SH-SY5Y (cell line): ENCODE results near the gene MCTP2.

Experiments
- GATA2 ChIP-seq: IDR thresholded peaks from 2 replicates; pipeline ENCODE4 v1.6.1; 2011; ENCODE audit warnings: mild to moderate bottlenecking, low read depth, low read length
- GATA3 ChIP-seq: IDR thresholded peaks from 2 replicates; pipeline ENCODE4 v1.6.1; 2011; ENCODE audit warnings: low read depth, mild to moderate bottlenecking, low read length, moderate library complexity

The MCTP2 gene

DNA sequence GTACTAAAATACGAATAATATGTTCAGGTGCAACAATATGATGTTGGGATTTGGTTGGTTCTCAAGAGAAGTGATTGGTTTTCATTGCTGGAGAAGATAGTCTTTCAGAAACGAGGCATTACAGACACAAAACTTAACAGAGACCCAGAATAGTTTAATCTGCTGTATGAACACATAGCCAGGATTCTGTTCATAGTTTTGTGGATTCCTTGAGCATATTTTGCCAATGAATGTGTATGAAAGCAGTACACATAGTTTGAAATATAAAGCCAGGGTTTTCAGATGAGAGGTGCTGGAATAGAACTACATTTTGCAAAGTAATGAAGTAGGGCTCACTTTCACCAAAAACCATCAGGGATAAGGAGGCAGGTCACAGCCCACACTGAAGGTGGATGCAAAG is 5.7 kb upstream of the MCTP2 start:
- TF ChIP-seq GATA3: no peak
- no peak for TF ChIP-seq GATA2

DNA sequence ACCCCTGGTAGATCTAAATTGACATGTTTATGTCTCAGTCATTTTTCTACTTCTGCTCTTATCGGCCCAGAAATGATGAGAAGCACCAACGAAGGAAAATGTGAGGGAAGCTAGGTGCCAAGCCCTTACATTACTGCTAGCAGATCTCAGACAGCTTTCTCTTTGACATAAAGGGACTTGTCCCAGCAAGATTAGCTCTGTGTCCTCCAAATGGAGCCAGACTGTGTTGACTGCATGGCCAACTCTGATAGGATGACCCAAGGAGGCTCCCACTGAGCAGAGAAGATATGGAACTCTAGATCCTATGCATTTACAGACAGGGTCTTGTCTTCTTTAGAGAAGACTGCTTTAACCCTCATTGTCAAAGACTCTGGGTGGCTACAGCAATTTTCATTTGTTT is 2.8 kb upstream of the MCTP2 start:
- TF ChIP-seq GATA3 (no peak), GATA2 (no peak)

DNA sequence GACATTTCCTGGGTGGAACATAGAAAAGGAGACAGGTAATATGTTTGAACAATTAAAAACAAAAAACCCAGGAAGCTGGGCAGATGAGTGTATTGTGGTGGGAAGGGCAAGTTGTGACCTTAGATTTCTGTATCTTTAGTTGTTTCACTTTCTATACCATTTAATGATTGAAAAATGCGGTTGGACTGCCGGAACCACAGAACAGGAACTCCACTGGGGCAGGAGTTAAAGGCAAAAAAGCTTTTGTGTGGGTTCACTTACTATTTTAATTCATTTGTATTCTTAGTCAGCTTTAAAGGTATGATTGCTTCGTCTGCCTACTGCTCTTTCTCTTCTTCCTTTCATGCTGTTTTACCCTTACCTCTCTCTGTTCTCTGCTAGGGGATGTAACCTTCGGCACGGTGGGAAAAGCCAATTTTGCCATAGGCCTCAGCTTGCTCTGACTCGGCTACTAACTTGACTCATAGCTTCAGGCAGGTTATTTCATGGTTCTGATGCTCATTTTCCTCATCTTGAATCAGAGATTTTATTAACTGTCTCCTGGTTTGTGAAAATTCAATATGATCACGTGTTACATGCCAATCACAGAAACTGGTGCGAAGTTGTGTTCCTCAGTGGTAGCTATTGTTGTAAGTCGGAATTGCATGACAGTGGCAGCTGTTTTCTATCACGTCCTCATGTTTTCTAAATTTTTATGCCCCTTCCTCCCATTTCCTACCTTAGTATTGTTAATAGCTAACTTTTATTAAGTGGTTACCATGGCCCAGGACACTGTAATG is 1.6 kb upstream of the MCTP2 start:
- TF ChIP-seq GATA2 (no peak), GATA3 (no peak)

DNA sequence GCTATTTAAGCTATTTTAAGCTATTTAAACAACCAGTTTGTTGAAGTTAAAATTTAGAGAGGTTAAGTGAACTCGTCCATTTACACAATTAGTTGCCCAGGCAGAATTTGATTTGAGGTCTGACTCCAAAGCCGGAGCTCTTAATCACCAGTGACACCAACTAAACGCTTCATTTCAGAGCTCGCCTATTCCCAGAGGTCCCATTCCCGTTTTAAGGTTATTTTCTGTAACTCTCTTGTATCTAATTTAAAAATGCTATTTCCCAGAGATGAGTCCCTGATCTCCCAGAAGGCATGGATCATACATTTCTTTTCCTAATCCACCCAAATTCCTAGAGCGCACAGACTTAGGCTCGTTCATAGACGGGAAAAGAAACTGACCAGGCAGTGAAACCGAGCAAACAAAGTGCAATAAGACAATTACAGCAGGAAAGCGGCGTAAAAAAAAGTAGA is 904 bp upstream of the MCTP2 start:
- TF ChIP-seq GATA2 (no peak), GATA3 (no peak)

DNA sequence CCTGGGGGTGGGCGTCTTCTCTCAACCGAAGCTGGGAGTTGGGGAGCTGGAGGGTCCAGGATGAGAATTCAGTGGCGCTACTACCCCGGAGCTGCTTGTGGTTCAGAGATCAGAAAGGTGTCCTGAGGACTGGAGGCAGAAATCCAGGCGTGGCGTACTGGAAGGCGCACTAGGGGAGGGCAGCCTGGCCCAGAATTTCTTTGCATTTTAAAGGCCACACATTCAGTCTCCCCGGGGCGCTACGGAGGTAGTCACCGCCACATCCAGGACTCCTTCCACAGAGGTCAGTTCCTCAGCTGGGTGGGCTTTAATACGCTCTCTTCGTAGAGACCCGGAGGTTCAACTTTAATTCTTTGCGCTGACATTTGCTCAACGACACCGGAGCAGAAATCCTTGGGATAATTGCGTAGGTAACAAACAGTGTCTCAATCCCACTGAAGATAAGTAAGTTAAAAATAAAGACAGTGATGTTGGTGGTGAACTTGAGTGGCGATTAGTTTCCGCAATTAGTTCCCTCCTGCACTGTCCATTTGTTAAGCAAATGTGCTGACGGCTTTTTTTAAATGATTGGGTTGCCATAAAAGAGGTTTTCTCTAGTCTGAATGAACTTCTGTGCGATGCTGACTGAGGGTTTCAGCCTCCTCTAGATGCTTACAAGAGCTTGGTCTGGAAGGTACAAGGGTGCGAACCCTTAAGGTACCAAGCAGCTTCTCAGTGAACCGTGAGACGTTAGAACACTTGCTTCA is 535 bp downstream of the MCTP2 start:
- TF ChIP-seq GATA3: no peak

DNA sequence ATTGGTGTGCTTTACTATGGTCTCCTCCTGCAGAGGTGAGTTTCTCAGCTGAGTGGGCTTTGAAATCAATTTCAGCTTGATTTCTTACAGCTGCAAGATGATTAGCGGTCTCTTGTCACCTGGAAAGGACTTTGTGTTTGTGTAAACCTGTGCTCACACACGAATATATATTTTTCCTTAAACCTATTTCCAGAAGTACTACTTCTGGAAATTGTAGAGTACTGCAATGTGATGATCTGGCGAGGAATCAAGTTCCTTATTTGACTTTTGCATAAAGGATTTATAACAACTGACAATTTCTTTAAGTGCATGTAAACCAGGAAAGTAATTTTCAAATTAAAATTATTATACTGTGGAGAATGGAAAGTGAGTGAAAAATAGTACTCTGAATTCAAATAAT is 2.1 kb downstream of the MCTP2 start:
- no peak for TF ChIP-seq GATA2
- no peak for TF ChIP-seq GATA3

DNA sequence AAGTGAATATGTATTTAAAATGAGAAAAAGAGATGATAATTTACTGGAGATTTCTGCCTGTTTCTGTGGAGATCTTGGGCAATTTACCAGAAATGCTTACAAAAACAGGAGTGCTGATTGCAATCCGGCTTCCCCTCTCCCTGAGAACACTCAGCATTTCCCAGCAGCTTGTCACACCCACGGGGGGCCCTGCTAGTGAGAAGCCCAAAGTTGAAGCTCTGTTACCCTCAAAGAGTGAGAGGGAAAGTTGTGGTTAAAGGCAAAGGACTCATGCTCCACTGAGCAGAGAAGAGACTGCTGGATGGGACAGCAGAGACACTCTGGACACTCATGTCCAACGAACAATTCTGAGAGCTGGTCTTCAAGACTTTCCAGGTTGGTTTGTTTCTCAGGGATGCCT is 2.9 kb downstream of the MCTP2 start:
- no peak for TF ChIP-seq GATA3
- no peak for TF ChIP-seq GATA2

DNA sequence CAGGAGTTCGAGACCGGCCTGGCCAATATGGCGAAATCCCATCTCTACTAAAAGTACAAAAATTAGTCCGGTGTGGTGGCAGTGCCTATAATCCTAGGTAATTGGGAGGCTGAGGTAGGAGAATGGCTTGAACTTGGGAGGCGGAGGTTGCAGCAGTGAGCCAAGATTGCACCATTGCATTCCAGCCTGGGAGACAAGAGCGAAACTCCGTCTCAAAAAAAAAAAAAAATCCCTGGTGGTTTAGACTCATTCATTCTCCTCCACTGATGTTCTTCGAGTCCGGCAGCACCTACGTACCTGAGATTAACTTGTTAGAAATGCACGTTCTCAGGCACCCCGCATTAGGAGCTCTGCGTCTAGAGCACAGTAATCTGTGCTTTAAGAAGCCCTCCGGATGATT is 3.7 kb downstream of the MCTP2 start:
- TF ChIP-seq GATA2: no peak
- no peak for TF ChIP-seq GATA3

DNA sequence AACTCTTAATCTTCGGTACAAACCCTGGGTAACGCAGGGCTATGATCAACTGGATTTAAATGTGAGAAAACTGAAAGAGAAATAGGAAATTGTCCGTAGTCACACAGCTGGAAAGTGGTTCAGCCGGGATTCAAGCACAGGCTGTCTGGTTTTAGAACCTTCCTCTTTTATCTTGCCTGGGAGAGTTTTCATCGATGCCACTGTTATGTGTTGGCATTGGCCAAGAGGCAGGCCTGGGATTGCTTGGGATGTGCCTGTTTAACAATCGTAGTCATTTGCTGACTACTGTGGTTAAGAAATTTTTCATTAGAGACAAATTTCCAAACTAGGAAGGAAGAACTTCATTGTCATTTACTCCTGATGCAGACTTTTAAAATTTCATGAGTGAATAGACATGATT is 4.3 kb downstream of the MCTP2 start:
- TF ChIP-seq GATA3: no peak
- no peak for TF ChIP-seq GATA2

DNA sequence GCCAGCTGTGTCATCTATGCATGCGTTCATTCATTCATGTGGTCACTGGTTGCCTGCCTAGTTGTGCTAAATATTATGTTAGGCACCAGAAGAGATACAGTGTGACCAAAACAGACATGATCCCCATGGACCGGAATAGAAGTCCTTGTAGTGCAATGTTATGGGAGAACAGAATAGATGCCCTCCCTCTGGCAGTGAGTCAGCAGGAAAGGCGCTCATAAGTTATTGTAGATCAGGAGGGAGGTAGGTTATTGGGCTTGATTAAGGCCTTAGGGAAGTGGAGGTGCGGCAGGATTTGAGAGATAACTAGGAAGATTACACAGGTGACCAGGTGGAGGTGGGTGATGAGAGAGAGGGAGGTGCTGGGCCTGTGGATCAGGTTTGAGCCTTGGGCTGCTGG is 5.2 kb downstream of the MCTP2 start:
- TF ChIP-seq GATA2 (no peak), GATA3 (no peak)

DNA sequence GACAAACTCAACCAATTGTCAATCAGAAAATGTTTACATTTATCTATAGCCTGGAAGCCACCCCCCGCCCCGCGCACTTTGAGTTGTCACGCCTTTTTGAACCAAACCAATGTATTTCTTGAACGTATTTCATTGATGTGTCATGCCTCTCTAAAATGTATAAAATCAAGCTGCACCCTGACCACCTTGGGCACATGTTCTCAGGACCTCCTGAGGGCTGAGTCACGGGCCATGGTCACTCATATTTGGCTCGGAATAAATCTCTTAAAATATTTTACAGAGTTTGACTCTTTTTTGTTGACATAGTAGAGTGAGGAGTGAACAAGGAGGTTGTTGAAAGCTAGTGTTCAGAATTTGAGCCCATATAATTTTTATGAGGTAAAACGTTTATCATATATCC is 6.5 kb downstream of the MCTP2 start:
- TF ChIP-seq GATA3: no peak
- TF ChIP-seq GATA2: no peak

DNA sequence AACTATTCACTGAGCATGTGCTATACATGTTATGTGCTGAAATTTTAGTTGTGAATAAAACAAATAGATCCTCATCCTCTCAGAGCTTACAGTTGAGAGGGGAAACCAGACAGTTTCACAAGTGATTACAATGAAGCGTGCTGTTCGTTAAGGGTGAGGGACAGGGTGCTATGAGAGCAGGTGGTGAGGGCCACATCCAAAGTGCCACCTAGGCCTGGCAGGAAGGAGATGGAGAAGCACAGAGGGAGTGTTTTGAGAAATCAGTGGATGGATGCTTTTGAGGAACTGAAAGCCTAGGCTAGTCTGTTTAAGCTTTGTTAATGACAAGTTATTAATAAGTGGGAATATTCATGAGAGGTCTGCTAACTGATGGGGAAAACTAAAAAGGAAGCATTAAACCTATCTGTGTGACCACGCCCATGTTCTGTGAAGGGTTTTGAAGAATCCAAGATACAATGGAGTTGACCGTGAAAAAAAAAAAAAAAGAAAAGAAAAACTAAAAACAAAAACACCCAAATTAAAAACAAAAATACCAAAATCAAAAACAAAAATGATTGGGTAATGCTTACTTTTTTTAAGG is 7.3 kb downstream of the MCTP2 start:
- TF ChIP-seq GATA2 (no peak), GATA3 (no peak)

DNA sequence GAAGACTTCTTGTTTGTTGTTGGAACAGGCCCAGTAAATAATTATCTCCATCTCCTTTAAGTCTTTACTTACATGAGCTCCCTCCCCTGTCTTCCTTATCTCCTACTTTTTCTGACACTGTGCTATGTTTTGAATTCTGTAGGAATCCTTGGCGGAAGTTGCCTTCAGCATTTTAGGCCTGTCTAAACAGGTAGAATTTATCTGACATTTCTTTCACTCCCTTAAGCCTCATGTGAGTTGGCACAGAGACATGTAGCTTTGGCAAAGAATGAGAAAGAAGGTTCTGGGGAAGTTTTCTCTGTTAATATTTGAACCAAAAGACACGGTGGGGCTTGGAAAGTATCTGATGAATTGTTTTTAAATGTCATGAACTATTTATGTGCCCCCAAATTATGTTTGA is 8.1 kb downstream of the MCTP2 start:
- no peak for TF ChIP-seq GATA3

DNA sequence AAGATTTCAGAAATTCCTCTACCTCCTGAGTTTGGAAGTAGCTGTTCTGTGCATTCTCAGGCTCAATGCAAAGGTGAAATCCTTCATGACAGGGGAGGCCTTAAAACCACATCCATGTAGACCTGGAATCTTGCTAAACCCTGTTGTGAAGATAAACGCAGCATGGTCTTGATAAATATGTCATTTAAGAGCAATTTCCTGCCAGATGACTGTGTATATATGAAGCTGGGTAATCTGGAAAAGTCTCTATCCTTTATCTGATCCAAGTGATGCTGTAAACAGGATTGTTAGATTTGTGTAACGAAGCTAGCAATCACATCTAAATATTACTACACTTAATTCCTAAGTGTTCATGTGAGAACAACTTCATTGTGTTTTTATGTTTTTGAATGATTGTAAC is 9.1 kb downstream of the MCTP2 start:
- TF ChIP-seq GATA3: no peak
- TF ChIP-seq GATA2: no peak

DNA sequence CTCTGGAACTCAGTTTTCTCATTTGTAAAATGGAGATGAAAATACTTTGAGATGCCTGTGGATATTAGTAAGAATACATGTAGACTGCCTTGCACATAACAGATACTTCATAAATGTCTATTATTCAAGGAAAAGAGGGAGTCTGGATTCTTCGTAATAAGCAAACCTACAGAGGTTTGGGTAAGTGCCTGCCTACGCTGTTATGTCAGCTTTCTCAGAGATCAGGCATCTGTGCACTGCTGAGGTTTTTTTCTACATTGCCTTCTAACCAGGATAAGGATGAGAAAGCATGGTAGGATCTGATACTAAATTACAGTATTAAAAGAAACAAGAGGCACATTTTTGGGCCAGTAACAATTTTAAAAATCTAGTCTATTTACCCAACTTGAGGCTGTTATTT is 10.9 kb downstream of the MCTP2 start:
- no peak for TF ChIP-seq GATA2
- no peak for TF ChIP-seq GATA3
